Measurements from ENCODE around the gene SWI5. TPM values are rescaled to one million over a fixed set of nuclear protein-coding genes. Genes with fewer than 3 reads are reported as not detected.

The SWI5 gene
- total and polyA plus RNA-seq, 2 donors (not counting 1 experiment from before 2014, with no cell fraction given), result 35.7 to 46.7 TPM

GRCh38 chr9:128259156-128259555, 16.9 kb upstream of the SWI5 start:
- Histone ChIP-seq H3K36me3 (ENCODE audit: control insufficient read depth, insufficient read depth, low read length) (peaks cover 33% of the 10 kb centered on the region), H3K9ac (ENCODE audit: insufficient read depth, low read length) (no peak overlapping the region)
- no peak for TF ChIP-seq CTCF (conservative IDR thresholded peaks at IDR 0.05 in 1 of 2, IDR thresholded peaks at IDR 0.05 in 1 of 2; ENCODE audit: low read depth in 1 of 2, low read length in 2 of 2)
- TF ChIP-seq EZH2 (IDR thresholded peaks at IDR 0.05; ENCODE audit: low read length, missing control alignments), result no peak

GRCh38 chr9:128260340-128260739, 15.7 kb upstream of the SWI5 start:
- Histone ChIP-seq H3K4me1 (ENCODE audit: control insufficient read depth, extremely low read depth, insufficient read depth, low read length) (no peaks in the 10 kb centered on the region), H3K79me2 (ENCODE audit: control insufficient read depth, insufficient read depth, low read length) (no peaks in the 10 kb centered on the region), H2AFZ (ENCODE audit: low read length) (no peak overlapping the region), H3K9me3 (ENCODE audit: control insufficient read depth, insufficient read depth, low read depth, low read length) (no peaks in the 10 kb centered on the region), H3K27me3 (ENCODE audit: control insufficient read depth, insufficient read depth, low read length) (no peaks in the 10 kb centered on the region), H3K27ac (ENCODE audit: insufficient read depth, low read length) (no peak overlapping the region), H3K4me2 (ENCODE audit: extremely low read depth, insufficient read depth, low read length) (no peak overlapping the region), H3K9ac (ENCODE audit: insufficient read depth, low read length) (no peak overlapping the region), H3K4me3 (replicated peaks in 1 of 4; ENCODE audit: control extremely low read depth in 1 of 4, insufficient read depth in 1 of 4, low read depth in 3 of 4, low read length in 4 of 4) (no peak overlapping the region), H4K20me1 (ENCODE audit: control insufficient read depth, extremely low read depth, insufficient read depth, low read length) (no peaks in the 10 kb centered on the region), H3K36me3 (ENCODE audit: control insufficient read depth, insufficient read depth, low read length) (peaks cover 36% of the 10 kb centered on the region)
- no peak for DNase-seq (ENCODE audit: low read depth in 2 of 2)
- no peak for TF ChIP-seq EZH2 (IDR thresholded peaks at IDR 0.05; ENCODE audit: low read length, missing control alignments)
- TF ChIP-seq CTCF (conservative IDR thresholded peaks at IDR 0.05 in 1 of 2, IDR thresholded peaks at IDR 0.05 in 1 of 2; ENCODE audit: low read depth in 1 of 2, low read length in 2 of 2), result no peak

More at GRCh38 chr9:128259156-128259555, 16.9 kb upstream of the SWI5 start:
- H3K79me2 ChIP-seq (ENCODE audit: control insufficient read depth, insufficient read depth, low read length), result no peaks in the 10 kb centered on the region
- H3K9me3 ChIP-seq (ENCODE audit: control insufficient read depth, insufficient read depth, low read depth, low read length), result no peaks in the 10 kb centered on the region
- DNase-seq (ENCODE audit: low read depth in 2 of 2), result no peak
- no peaks in the 10 kb centered on the region for H3K4me1 ChIP-seq (ENCODE audit: control insufficient read depth, extremely low read depth, insufficient read depth, low read length)
- H4K20me1 ChIP-seq (ENCODE audit: control insufficient read depth, extremely low read depth, insufficient read depth, low read length), result no peaks in the 10 kb centered on the region
- no peak overlapping the region for H3K27ac ChIP-seq (ENCODE audit: insufficient read depth, low read length)
- H3K27me3 ChIP-seq (ENCODE audit: control insufficient read depth, insufficient read depth, low read length), result no peaks in the 10 kb centered on the region
- H3K4me2 ChIP-seq (ENCODE audit: extremely low read depth, insufficient read depth, low read length), result no peak overlapping the region
- H3K4me3 ChIP-seq (replicated peaks in 1 of 4; ENCODE audit: control extremely low read depth in 1 of 4, insufficient read depth in 1 of 4, low read depth in 3 of 4, low read length in 4 of 4), result no peak overlapping the region
- no peak overlapping the region for H2AFZ ChIP-seq (ENCODE audit: low read length)

GRCh38 chr9:128262687-128263086, 13.4 kb upstream of the SWI5 start:
- DNase-seq (ENCODE audit: low read depth in 2 of 2), result no peak
- peaks cover 31% of the 10 kb centered on the region for H3K36me3 ChIP-seq (ENCODE audit: control insufficient read depth, insufficient read depth, low read length)
- no peaks in the 10 kb centered on the region for H3K79me2 ChIP-seq (ENCODE audit: control insufficient read depth, insufficient read depth, low read length)

More at GRCh38 chr9:128262687-128263086, 13.4 kb upstream of the SWI5 start:
- Histone ChIP-seq H3K27me3 (ENCODE audit: control insufficient read depth, insufficient read depth, low read length) (no peaks in the 10 kb centered on the region), H2AFZ (ENCODE audit: low read length) (no peak overlapping the region), H3K4me3 (replicated peaks in 1 of 4; ENCODE audit: control extremely low read depth in 1 of 4, insufficient read depth in 1 of 4, low read depth in 3 of 4, low read length in 4 of 4) (no peak overlapping the region), H3K27ac (ENCODE audit: insufficient read depth, low read length) (no peak overlapping the region), H3K9me3 (ENCODE audit: control insufficient read depth, insufficient read depth, low read depth, low read length) (no peaks in the 10 kb centered on the region), H3K4me2 (ENCODE audit: extremely low read depth, insufficient read depth, low read length) (no peak overlapping the region), H4K20me1 (ENCODE audit: control insufficient read depth, extremely low read depth, insufficient read depth, low read length) (no peaks in the 10 kb centered on the region), H3K9ac (ENCODE audit: insufficient read depth, low read length) (no peak overlapping the region), H3K4me1 (ENCODE audit: control insufficient read depth, extremely low read depth, insufficient read depth, low read length) (no peaks in the 10 kb centered on the region)
- TF ChIP-seq EZH2 (IDR thresholded peaks at IDR 0.05; ENCODE audit: low read length, missing control alignments), result no peak
- TF ChIP-seq CTCF (conservative IDR thresholded peaks at IDR 0.05 in 1 of 2, IDR thresholded peaks at IDR 0.05 in 1 of 2; ENCODE audit: low read depth in 1 of 2, low read length in 2 of 2), result no peak
